HG03469 (cell line): ENCODE data around the gene NTM.

Experiments
- ATAC-seq: cut with Tn5 transposase; IDR thresholded peaks from one replicate; pipeline ENCODE4 v1.9.1; 2021; ENCODE audit warnings: mild to moderate bottlenecking, moderate library complexity, moderate number of reproducible peaks; ENCODE audit not compliant: unreplicated experiment

The NTM gene

GRCh38 chr11:131924457-131925201, 554.2 kb downstream of the NTM start:
- ATAC-seq, result no peak

DNA sequence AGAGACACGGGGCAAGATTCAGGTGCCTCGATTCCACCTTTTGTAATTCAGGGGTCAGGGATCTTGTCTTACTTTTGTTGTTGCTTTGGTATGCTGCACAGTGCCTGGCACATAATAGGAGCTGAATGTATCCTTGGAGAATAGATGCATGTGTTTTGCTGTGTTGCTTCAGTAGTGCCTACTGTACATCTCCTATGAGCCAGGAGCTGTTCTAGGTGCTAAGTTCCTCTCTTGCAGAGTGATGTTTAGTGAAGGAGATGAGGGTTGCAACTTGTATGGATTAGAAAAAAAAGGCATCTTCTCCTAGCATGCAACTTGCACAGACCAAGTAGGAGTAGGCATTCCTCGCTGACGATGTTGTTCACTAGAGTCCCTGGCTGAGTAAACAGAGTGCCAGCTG, 555.4 kb downstream of the NTM start:
- no peak for ATAC-seq

GRCh38 chr11:131928992-131929391, 558.6 kb downstream of the NTM start:
- no peak for ATAC-seq

DNA sequence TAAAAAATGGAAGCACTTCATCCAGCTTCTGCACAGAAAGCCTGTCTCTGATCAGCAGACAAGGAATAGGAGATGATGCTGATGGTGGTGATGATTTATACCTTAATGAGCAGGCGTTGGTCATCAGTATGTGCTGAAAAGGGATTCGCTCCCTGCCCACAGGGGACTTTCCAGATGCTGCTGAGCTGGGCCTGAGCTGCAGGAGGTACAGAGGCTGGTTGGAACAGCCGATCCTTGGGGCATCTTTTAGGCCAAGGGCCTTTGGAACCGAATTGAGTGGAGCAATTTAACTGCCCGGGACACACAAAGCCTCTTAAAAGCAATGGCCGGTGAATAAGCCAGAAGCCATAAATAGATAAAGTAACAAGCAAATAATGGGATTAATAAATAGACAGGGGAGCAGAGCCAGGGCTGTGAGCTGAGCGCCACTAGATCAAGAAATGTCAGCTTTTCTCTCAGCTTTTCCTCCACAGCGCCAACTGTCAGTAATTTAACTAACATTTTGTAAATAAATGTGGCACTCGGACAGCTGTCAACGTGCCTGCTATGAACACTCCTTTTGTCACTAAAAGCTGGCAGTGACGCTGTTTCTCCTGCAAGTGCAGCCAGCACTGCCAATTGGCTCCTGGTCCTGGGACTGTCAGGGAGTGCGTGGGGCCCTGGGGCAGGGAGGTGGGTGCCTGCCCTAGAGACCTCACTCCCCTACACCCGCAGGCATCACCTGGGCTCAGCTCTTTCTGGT, 562.3 kb downstream of the NTM start:
- ATAC-seq, result no peak

DNA sequence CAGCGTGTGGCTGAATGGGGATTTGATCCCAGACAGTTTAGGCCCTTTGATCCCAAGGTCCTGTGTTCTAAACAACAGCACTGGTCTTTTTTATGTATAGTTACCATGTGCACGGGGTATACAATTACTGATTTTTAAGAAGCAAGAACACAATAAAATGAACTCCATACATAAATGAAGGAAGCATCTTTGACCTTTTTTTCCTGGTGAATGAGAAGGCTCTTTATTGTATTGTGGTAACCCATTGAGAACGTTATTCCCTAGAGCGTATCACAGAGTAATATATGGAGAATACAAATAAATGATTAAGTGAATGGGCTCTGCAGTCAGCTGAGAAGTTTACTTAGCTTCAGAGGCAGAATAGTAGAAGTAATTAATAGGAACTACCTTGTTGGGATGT, 563.6 kb downstream of the NTM start:
- no peak for ATAC-seq

DNA sequence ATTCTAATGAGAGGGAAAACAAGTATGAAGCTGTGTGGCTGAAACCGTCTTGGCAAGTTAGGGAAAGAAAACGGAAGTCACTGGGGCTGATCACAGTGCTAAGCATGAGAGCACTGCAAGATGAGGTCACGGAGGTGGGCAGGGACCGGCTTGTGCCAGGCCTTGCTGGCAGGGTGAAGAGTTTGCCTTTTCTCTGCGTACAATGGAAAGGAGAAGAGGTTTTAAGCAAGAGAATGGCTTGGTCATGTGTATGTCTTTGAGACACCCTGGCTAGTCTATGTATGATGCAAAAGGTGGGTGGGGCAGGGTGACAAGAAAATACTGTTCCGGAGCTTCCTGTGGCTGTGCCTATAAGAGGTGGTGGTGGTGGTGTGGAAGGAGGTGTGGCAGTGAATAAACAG, 567.9 kb downstream of the NTM start:
- ATAC-seq, result no peak

GRCh38 chr11:131940126-131940525, 569.7 kb downstream of the NTM start:
- no peak for ATAC-seq

DNA sequence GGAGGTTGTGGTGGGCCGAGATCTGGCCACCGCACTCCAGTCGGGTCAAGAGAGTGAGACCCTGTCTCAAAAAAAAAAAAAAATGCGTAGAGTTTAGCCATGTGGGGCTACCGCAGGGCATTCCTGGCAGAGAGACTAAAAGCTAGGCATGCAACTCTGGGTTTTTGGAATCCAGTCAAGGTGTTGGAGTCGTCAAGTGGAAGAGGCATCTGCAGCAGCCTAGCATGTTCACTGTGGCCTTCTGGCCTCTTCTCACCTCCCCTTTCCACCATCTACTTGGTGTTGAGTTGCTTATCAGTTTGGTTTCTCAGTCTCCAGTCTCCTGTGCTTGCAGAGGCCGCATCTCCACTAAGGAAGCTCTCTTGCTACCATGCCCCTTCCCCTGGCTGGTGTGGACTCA, 572.5 kb downstream of the NTM start:
- ATAC-seq, result no peak

- ATAC-seq, result no peak
Observed at GRCh38 chr11:131943295-131943694, 572.9 kb downstream of the NTM start.

DNA sequence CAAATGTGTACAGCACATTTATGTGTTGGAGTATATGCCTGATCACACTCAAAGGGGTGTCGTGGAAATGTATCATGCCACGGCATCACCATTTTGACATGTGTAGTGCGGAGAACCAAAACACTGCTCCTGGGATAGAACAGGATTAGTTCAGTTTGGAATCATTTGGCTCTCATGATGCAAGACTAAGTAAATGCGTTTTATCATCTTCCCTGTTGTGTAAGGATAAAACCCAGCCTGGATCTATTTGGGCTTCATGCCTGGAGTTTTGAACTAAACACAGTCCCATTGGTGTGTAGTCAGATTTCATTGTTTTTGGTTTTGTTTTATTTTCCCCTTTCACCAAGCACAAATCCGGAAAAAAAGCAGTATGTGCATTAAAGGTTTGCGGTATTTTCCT, 574.3 kb downstream of the NTM start:
- ATAC-seq, result no peak

- no peak for ATAC-seq
Observed at GRCh38 chr11:131945706-131946105, 575.3 kb downstream of the NTM start.

- no peak for ATAC-seq
Observed at GRCh38 chr11:131947511-131947910, 577.1 kb downstream of the NTM start.

DNA sequence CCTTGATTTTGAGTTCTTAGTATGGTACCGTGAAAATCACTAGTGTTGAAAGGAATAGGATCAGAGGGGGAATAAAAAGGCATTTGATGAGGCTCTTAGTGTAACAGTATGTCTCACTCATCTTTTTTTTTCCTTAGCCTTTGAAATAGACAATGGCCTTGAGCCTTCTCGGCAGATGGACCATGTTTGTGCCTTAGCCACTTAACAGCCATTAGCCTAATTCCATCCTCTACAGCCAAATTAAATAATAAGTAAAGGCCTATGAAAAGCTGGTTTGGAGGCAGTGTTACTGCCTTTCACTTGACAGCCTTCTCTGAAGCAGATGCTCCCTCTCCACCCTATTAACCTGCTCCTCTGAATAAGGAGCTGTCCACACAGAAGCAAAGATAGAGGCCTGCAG, 580.7 kb downstream of the NTM start:
- no peak for ATAC-seq

- no peak for ATAC-seq
Observed at GRCh38 chr11:131954146-131954545, 583.7 kb downstream of the NTM start.

GRCh38 chr11:131955904-131956303, 585.5 kb downstream of the NTM start:
- no peak for ATAC-seq

GRCh38 chr11:131957201-131957600, 586.8 kb downstream of the NTM start:
- ATAC-seq, result no peak

DNA sequence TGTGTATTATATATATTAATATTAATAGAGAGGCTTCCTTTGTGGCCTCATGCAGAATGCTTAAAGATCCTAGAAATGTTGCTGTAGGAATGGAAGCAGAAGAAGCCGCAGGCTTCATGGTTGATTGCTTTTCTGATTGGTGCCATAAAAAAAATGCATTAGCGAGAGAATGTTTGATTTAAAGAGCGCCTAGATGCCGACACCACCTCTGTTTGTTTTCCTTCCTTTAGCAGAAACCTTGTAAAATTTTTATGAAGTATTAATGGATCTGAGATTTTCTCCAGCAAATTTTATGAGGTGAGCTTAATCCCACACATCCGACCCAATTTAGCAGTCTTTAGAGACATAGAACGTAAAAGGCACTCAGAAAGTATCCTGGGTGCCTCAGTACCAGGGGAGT, 587.5 kb downstream of the NTM start:
- ATAC-seq, result no peak

- ATAC-seq, result no peak
Observed at GRCh38 chr11:131962818-131963217, 592.4 kb downstream of the NTM start.

GRCh38 chr11:131964698-131965483, 594.5 kb downstream of the NTM start:
- ATAC-seq, result no peak

- ATAC-seq, result no peak
Observed at GRCh38 chr11:131965504-131965903, 595.1 kb downstream of the NTM start.

- ATAC-seq, result no peak
Observed at GRCh38 chr11:131966667-131967066, 596.3 kb downstream of the NTM start.

DNA sequence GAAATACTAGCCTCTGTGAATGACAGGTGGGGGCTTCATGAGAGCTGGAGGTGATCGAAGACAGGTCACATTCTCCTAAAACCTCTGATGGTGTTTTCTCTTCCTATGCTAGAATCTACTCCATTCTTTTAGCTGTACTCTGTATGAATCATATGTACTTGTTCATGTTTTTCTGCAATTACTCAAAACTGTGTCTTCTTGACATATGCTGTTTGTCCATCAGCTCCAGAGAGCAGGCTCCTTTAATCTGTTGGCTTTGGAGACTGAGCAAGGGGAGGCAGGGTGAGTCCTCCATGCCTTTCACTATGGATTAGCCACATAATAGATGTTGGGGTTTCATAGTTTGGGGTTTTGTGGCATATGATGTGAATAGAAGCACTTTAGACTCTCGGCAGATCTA, 598.8 kb downstream of the NTM start:
- no peak for ATAC-seq
